Activated naive CD4-positive, alpha-beta T cell treated with anti-CD3 and anti-CD28 coated beads, Interleukin-2, amount 50 U/mL, for 24 hours (primary cell): ENCODE data around the gene PDGFC.

Experiments used
- H3K27ac Mint-ChIP-seq: one replicate; pipeline ENCODE4 v1.8.0; 2021; ENCODE audit warnings: mild to moderate bottlenecking, mixed read lengths
- H3K27me3 Mint-ChIP-seq: one replicate; pipeline ENCODE4 v1.8.0; 2021; ENCODE audit warnings: mixed read lengths
- H3K36me3 Mint-ChIP-seq: one replicate; pipeline ENCODE4 v1.8.0; 2021; ENCODE audit warnings: mixed read lengths
- H3K4me1 Mint-ChIP-seq: one replicate; pipeline ENCODE4 v1.8.0; 2021; ENCODE audit warnings: mixed read lengths
- H3K4me3 Mint-ChIP-seq: one replicate; pipeline ENCODE4 v1.8.0; 2021; ENCODE audit warnings: mild to moderate bottlenecking, mixed read lengths
- H3K9me3 Mint-ChIP-seq: one replicate; pipeline ENCODE4 v1.8.0; 2021; ENCODE audit warnings: mixed read lengths

The PDGFC gene, protein sequence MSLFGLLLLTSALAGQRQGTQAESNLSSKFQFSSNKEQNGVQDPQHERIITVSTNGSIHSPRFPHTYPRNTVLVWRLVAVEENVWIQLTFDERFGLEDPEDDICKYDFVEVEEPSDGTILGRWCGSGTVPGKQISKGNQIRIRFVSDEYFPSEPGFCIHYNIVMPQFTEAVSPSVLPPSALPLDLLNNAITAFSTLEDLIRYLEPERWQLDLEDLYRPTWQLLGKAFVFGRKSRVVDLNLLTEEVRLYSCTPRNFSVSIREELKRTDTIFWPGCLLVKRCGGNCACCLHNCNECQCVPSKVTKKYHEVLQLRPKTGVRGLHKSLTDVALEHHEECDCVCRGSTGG

GRCh38 chr4:156971676-156972378, at the start of gene PDGFC:
PDGFC (minus strand) TSS chr4:156971799; CDS start chr4:156970903, 896 bp downstream.
- Mint-ChIP-seq H3K27me3 (peaks cover 44% of the 10 kb centered on the region), H3K4me3 (peak within 1 kb of the TSS; percentile 61), H3K36me3 (no peaks in the 10 kb centered on the region), H3K9me3 (peaks cover 8% of the 10 kb centered on the region), H3K27ac (no peak within 1 kb of the TSS), H3K4me1 (peaks cover 8% of the 10 kb centered on the region)

- Mint-ChIP-seq H3K27me3 (no peaks in the 10 kb centered on the region), H3K27ac (no peak overlapping the region), H3K4me3 (no peak overlapping the region), H3K4me1 (no peaks in the 10 kb centered on the region), H3K9me3 (peaks cover 5% of the 10 kb centered on the region), H3K36me3 (no peaks in the 10 kb centered on the region)
Measured at GRCh38 chr4:157020882-157021281, 49.3 kb upstream of the PDGFC start.

GRCh38 chr4:157018920-157019490, 47.4 kb upstream of the PDGFC start:
- no peaks in the 10 kb centered on the region for H3K27me3 Mint-ChIP-seq
- no peak overlapping the region for H3K27ac Mint-ChIP-seq
- no peaks in the 10 kb centered on the region for H3K4me1 Mint-ChIP-seq
- peaks cover 5% of the 10 kb centered on the region for H3K9me3 Mint-ChIP-seq
- H3K4me3 Mint-ChIP-seq: no peak overlapping the region
- no peaks in the 10 kb centered on the region for H3K36me3 Mint-ChIP-seq

GRCh38 chr4:157014621-157015591, 43.3 kb upstream of the PDGFC start:
- H3K36me3 Mint-ChIP-seq: no peaks in the 10 kb centered on the region
- H3K27me3 Mint-ChIP-seq: no peaks in the 10 kb centered on the region
- H3K4me3 Mint-ChIP-seq: no peak overlapping the region
- H3K9me3 Mint-ChIP-seq: no peaks in the 10 kb centered on the region
- no peaks in the 10 kb centered on the region for H3K4me1 Mint-ChIP-seq
- H3K27ac Mint-ChIP-seq: no peak overlapping the region

DNA sequence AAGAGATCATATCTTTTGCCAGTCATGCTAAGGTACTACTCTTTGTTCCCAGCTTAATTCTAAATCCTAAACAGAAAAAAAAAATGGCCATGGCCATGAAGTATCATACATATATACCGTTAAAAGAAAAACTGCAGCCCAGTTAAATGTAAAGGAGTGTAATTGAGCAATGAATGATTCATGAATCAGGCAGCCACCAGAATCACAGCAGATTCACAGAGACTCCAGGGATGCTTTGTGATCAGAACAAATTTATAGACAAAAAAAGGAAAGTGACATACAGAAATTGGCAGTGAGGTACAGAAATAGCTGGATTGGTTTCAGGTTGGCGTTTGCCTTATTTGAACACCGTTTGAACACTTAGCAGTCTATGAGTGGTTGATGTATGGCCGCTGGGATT, 42.1 kb upstream of the PDGFC start:
- Mint-ChIP-seq H3K27me3 (no peaks in the 10 kb centered on the region), H3K4me1 (no peaks in the 10 kb centered on the region), H3K36me3 (no peaks in the 10 kb centered on the region), H3K27ac (no peak overlapping the region), H3K9me3 (no peaks in the 10 kb centered on the region), H3K4me3 (no peak overlapping the region)

GRCh38 chr4:157012781-157013180, 41.2 kb upstream of the PDGFC start:
- H3K36me3 Mint-ChIP-seq: no peaks in the 10 kb centered on the region

DNA sequence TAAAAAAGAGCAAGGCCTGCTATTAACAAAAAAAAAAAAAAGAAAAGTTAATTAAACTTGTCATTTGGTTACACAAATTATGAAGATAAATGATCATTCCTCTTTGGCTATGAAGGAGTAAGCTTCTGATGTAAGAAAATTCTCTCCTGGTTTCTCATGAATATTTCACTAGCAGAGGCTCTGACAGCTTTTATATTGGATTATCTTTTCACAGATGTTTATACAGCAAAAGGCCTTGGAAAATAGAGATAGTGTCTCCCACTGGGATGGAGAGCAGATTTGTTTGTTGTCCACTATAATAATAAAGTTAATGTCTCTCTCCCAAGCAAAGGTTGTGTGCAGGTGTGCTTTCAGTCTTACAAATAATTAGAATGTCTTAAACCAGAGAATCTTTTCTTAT, 40.7 kb upstream of the PDGFC start:
- H3K27ac Mint-ChIP-seq: no peak overlapping the region
- no peaks in the 10 kb centered on the region for H3K9me3 Mint-ChIP-seq
- H3K4me3 Mint-ChIP-seq: no peak overlapping the region
- H3K27me3 Mint-ChIP-seq: no peaks in the 10 kb centered on the region
- no peaks in the 10 kb centered on the region for H3K36me3 Mint-ChIP-seq
- no peaks in the 10 kb centered on the region for H3K4me1 Mint-ChIP-seq

More at GRCh38 chr4:157012781-157013180, 41.2 kb upstream of the PDGFC start:
- Mint-ChIP-seq H3K27ac (no peak overlapping the region), H3K4me1 (no peaks in the 10 kb centered on the region), H3K4me3 (no peak overlapping the region), H3K27me3 (no peaks in the 10 kb centered on the region), H3K9me3 (no peaks in the 10 kb centered on the region)

DNA sequence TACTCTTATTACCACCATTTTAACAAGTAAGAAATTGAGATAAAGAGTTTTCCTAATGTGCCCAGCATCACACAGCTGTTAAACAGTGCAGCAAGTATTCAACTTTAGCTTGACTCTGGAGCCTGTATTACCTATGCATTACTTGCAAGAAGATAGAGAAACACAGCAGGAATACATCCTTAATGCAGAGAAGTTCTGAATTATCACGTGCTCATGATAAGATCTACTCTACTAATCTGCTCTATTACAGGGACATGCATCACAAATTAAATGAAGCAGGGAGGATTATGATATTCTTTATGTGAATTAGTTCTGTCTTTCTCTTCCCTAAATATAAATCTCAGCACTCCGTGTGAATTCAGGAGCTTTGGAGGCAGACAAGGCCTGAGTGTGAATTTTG, 39.0 kb upstream of the PDGFC start:
- H3K9me3 Mint-ChIP-seq: no peaks in the 10 kb centered on the region
- H3K27ac Mint-ChIP-seq: no peak overlapping the region
- no peaks in the 10 kb centered on the region for H3K36me3 Mint-ChIP-seq
- no peaks in the 10 kb centered on the region for H3K27me3 Mint-ChIP-seq
- H3K4me1 Mint-ChIP-seq: no peaks in the 10 kb centered on the region
- H3K4me3 Mint-ChIP-seq: no peak overlapping the region

GRCh38 chr4:157005831-157006230, 34.2 kb upstream of the PDGFC start:
- H3K9me3 Mint-ChIP-seq: no peaks in the 10 kb centered on the region
- H3K27me3 Mint-ChIP-seq: no peaks in the 10 kb centered on the region
- H3K4me1 Mint-ChIP-seq: no peaks in the 10 kb centered on the region
- H3K27ac Mint-ChIP-seq: no peak overlapping the region
- no peaks in the 10 kb centered on the region for H3K36me3 Mint-ChIP-seq
- H3K4me3 Mint-ChIP-seq: no peak overlapping the region

DNA sequence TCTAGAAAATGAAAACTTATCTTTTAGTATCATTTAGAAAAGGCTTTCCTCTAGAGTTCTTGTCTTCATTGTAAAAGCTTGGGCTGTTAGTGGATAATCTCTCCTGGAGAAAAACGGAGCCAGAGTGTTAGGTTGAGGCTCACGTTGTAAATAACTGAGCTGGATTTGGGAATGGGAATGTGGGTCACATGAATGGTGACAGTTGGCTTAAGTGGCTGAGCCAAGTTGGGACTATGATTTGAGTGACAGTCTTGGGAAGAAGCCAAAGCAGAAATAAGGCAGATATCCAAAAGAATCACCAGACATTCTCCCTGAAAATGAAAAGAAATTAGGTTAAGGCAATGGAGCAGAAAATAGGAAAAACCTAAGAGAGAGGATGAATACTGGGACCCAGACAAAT, 33.6 kb upstream of the PDGFC start:
- H3K4me1 Mint-ChIP-seq: no peaks in the 10 kb centered on the region
- no peak overlapping the region for H3K4me3 Mint-ChIP-seq
- H3K27ac Mint-ChIP-seq: no peak overlapping the region
- H3K9me3 Mint-ChIP-seq: no peaks in the 10 kb centered on the region
- H3K27me3 Mint-ChIP-seq: no peaks in the 10 kb centered on the region
- H3K36me3 Mint-ChIP-seq: no peaks in the 10 kb centered on the region

GRCh38 chr4:157004279-157005161, 32.9 kb upstream of the PDGFC start:
- no peaks in the 10 kb centered on the region for H3K9me3 Mint-ChIP-seq
- H3K27ac Mint-ChIP-seq: no peak overlapping the region
- no peaks in the 10 kb centered on the region for H3K27me3 Mint-ChIP-seq
- no peaks in the 10 kb centered on the region for H3K4me1 Mint-ChIP-seq
- H3K36me3 Mint-ChIP-seq: no peaks in the 10 kb centered on the region
- no peak overlapping the region for H3K4me3 Mint-ChIP-seq

DNA sequence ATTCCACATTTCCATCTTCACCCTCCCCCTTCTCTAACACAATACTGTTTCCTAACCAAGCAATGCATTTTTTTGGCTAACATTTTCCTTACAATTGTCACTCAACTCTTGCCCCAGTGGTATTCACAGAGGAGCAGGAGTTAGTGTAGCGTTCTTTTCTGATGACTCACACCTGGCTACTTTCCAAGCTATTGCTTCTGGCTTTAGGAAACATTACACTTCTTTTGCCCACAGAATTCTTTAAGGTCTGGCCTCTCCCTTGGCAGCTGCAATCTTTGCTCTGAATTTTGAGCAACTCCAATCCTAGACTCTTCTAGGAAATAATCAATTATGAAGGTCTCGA, 27.5 kb upstream of the PDGFC start:
- Mint-ChIP-seq H3K4me3 (no peak overlapping the region), H3K4me1 (no peaks in the 10 kb centered on the region), H3K36me3 (peaks cover 2% of the 10 kb centered on the region)

GRCh38 chr4:156998500-156999174, 27.0 kb upstream of the PDGFC start:
- no peak overlapping the region for H3K4me3 Mint-ChIP-seq
- H3K36me3 Mint-ChIP-seq: peaks cover 2% of the 10 kb centered on the region
- no peaks in the 10 kb centered on the region for H3K4me1 Mint-ChIP-seq
- H3K27ac Mint-ChIP-seq: no peak overlapping the region
- H3K9me3 Mint-ChIP-seq: peaks cover 8% of the 10 kb centered on the region
- no peaks in the 10 kb centered on the region for H3K27me3 Mint-ChIP-seq

More for the DNA sequence above, 27.5 kb upstream of the PDGFC start:
- Mint-ChIP-seq H3K27ac (no peak overlapping the region), H3K9me3 (peaks cover 8% of the 10 kb centered on the region), H3K27me3 (no peaks in the 10 kb centered on the region)

GRCh38 chr4:156992943-156993342, 21.3 kb upstream of the PDGFC start:
- Mint-ChIP-seq H3K4me3 (no peak overlapping the region), H3K27me3 (no peaks in the 10 kb centered on the region), H3K4me1 (no peaks in the 10 kb centered on the region), H3K27ac (no peak overlapping the region), H3K9me3 (peaks cover 13% of the 10 kb centered on the region), H3K36me3 (peaks cover 2% of the 10 kb centered on the region)
